CD4-positive, alpha-beta T cell treated with Interleukin-15 for 4 hours (primary cell): Measurements from ENCODE around the gene TEX55.
"Not testable (repeated sequence)": the region's sequence is repeated elsewhere in the genome, so short reads cannot be mapped to it uniquely, and the experiment has no call there.

ENCODE experiments used
- DNase-seq: peaks from one replicate; pipeline ENCODE4 v3.0.0-alpha.2; 2020; ENCODE audit warnings: low spot score

TEX55 gene

GRCh38 chr3:119145500-119146167 is at the start of gene TEX55:
TEX55 (plus strand) TSS chr3:119146165; CDS start chr3:119146190, 25 bp downstream.
- DNase-seq: peak; percentile 12

GRCh38 chr3:119098003-119098402 is 48.0 kb upstream of the TEX55 start:
- DNase-seq: no peak

DNA sequence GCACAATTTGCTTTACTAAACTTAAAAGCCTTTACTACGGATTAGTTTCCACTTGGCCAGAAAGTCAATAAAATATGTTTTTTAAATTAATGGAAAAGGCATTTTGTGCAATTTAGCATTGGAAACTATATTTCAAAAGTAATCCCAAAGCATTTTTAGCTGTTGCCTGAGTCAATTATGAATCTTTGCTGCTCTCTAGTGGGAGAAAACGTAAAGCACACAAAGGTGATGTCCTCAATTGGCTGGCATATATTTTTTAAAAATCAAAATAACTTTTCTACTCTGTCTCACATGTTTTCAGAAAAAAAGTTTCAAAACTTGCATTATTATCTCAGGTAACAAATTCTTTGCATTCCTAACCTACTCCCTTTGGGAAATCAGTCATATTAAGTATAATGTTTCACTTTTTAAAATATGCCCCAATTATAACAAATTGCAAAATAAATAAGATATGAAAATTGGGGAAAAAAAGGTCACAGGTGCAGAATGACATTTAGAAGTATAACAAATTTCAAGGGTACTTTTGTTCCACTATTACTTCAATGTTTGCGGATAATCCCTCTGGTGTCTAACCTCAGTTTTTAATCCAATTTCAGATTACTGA is 47.2 kb upstream of the TEX55 start:
- peak; percentile 47 for DNase-seq

- no peak for DNase-seq
These were observed 46.2 kb upstream of the TEX55 start for GRCh38 chr3:119099785-119100184.

- no peak for DNase-seq
These were observed 41.9 kb upstream of the TEX55 start for GRCh38 chr3:119104031-119104430.

GRCh38 chr3:119118330-119118729 is 27.6 kb upstream of the TEX55 start:
- not testable (repeated sequence) for DNase-seq

DNA sequence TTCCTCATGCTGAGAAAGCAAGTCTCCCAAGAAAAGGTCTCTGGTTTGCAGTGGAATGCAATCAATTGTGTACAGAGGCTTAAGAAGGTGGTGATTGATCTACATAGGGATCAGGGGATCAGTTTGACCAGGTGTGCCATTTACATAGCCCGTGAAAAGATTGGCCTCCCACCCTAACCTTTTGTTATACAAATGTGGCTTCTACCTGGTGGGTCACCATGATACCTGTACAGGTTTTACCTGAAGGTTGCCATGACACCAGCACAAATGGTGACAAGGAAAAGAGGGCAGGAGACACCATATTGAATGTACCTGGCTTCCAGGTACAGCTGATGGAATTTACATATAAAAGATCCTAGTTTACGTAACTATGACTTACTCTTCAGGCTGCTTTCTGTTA is 25.5 kb upstream of the TEX55 start:
- no peak for DNase-seq

DNA sequence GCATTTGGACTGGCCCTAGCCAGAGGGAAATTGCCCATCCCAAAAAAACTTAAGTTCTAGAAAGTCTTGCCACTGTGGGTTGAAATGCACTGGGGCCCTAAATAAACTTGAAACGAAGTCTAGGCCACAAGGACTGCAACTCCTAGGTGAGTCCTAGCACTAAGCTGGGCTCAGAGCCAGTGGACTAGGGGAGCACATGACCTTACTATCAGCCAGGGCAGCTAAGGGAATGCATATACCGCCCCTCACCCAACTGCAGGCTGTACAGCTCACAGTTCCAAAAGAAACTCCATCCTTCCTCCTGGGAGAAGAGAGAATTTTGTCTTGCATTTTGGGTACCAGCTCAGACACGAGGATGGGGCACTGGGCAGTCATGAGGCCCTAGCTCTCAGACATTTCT is 23.6 kb upstream of the TEX55 start:
- DNase-seq: no peak

GRCh38 chr3:119125342-119125741 is 20.6 kb upstream of the TEX55 start:
- DNase-seq: no peak

DNA sequence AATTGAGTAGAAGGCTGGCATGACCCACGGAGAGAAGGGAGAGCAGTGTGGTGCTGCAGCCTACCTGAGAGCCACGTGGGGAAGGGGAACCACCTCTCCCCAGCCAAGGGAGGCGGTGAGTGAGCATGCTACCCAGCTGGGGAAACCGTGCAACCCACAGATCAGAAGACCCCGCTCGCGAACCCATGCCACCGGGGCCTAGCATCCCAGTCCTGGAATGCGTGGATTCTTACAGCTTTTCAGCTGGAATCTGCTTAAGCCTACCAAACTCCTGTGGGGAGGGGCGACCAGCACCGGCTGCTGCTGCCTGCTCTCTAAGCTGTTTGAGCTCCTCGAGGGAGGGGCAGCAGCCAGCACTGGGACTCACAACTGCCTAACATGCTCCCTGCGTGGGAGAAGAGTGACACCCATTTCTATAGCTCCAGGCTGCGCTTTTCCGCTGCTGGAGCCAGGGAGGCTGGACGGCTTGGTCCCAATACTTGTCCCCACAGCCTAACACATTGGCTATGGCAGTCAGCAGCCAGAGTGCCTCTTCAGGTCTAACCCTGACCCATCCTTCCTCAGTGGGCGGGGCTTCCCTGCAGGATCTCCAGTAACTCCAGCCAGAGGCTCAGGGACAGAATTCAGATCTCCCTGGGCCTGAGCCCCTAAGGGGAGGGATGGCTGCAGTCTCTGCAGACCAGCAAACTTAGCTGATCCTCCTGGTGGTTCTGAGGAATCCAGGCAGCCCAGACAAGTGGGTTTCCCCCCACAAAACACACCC is 20.0 kb upstream of the TEX55 start:
- no peak for DNase-seq

DNA sequence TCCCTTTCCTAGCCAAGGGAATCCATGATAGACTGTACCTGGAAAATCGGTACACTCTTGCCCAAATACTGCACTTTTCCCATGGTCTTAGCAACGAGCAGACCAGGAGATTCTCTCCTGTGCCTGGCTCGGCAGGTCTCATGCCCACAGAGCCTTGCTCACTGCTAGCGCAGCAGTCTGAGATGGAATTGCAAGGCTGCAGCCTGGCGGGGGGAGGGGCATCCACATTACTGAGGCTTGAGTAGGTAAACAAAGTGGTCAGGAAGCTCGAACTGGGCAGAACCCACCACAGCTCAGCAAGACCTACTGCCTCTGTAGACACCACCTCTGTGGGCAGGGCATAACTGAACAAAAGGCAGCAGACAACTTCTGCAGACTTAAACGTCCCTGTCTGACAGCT is 15.7 kb upstream of the TEX55 start:
- DNase-seq: not testable (repeated sequence)

DNA sequence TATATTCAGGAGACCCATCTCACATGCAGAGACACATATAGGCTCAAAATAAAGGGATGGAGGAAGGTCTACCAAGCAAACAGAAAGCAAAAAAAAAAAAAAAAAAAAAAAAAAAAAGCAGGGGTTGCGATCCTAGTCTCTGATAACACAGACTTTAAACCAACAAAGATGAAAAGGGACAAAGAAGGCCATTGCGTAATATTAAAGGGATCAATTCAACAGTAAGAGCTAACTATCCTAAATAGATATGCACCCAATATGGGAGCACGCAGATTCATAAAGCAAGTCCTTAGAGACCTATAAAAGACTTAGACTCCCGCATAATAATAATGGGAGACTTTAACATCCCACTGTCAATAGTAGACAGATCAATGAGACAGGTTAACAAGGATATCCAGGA is 13.7 kb upstream of the TEX55 start:
- not testable (repeated sequence) for DNase-seq

DNA sequence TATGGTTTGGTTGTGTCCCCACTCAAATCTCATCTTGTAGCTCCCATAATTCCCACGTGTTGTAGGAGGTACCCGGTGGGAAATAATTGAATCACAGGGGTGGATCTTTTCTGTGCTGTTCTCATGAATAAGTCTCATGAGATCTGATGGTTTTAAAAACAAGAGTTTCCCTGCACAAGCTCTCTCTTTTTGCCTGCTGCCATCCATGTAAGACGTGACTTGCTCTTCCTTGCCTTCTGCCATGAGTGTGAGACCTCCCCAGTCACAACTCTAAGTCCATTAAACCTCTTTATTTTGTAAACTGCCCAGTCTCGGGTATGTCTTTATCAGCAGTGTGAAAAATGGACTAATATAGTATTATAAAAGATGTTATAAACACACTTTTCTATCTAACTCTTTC is 6.6 kb upstream of the TEX55 start:
- not testable (repeated sequence) for DNase-seq

- no peak for DNase-seq
These were observed 5.5 kb upstream of the TEX55 start for GRCh38 chr3:119140466-119140865.

- no peak for DNase-seq
These were observed 851 bp upstream of the TEX55 start for GRCh38 chr3:119145128-119145499.

GRCh38 chr3:119146578-119147375 is 812 bp downstream of the TEX55 start:
- DNase-seq: no peak

DNA sequence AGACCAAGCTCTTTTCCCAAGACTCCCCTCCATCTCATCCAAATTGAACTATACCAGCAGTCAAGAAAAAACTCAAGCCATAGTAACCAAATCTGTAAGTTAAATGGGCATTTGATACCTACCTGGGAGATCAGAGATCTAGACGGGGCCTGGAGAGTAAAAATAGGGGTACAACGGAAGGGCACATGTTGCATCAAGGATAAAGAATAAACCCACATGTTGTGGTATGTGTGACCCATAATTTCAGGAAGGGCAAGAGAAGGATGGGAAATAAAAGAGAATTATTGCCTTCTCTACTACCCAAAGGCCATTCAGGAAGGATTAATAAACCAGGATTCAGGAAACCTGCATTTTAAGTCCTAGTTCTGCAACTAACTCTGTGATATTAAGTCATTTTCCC is 1.5 kb downstream of the TEX55 start:
- no peak for DNase-seq

- no peak for DNase-seq
These were observed 2.7 kb downstream of the TEX55 start for GRCh38 chr3:119148493-119149180.

GRCh38 chr3:119149484-119149883 is 3.5 kb downstream of the TEX55 start:
- no peak for DNase-seq

GRCh38 chr3:119156868-119157267 is 10.9 kb downstream of the TEX55 start:
- DNase-seq: no peak

DNA sequence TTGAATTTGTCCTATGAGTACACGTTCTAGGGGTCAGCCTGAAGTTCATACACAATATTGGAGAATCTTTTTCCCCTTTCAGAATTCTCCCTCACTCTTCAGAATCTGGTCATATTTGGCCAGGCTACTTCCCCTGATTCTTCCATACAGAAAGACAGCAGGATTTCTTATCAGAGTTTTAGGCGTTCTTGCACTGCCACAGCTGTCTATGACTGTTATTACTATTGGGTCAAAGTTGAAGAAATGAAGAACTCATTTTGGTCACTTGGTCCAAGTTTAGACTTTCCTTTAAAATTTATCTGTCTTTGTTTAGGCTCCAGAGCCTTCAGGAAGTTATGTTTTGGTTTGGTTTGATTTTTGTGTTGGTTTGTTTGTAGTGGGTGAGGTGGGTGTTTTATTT is 12.0 kb downstream of the TEX55 start:
- DNase-seq: no peak

DNA sequence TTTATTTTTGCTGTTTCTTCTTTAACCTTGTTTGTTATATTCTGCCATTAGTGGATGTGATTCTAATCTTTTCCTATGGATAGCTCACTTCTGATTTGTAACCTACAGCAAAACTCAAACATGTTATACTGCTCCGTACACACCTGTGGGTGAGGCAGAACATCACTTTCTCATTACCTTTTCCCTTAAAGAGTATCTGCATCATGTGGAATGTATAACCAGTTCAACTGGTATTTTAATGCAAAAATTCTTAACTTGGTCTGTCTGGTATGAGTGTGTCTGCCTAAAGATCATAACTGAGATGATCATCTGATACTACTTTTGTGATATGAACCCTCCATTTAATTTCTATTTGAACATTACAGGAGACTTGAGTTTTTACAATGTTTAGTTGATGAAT is 14.4 kb downstream of the TEX55 start:
- no peak for DNase-seq
